ENCODE measurements around the gene SARNP.
"Not testable (repeated sequence)": the region's sequence is repeated elsewhere in the genome, so short reads cannot be mapped to it uniquely, and the experiment has no call there.

The SARNP gene

DNA sequence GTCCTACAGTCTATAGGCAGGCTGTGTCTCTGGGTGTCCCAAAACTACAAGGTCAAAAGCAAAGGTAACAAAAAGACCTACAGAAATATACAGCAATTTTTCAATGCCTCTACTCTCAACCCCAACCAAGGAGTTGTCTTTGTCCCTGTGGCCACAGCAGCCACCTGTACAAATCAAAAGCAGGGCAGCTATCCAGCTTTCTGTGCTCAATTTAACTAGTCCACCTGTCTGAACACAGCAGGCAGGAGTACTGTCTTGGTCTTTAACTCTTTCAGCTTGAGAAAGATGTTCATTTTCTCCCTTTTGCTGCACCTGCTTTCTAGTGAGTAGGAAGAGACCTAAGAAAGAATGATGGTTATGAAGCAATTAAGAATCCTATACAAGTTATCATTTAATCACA is 54.9 kb downstream of the SARNP start:
- no peaks in the 10 kb centered on the region for H3K27me3 ChIP-seq (replicated peaks)
- peaks cover 52% of the 10 kb centered on the region for H3K36me3 ChIP-seq (replicated peaks)
- no peak overlapping the region for H3K4me3 ChIP-seq (ENCODE audit: low read depth, low read length)
- TF ChIP-seq, protein P1, sequence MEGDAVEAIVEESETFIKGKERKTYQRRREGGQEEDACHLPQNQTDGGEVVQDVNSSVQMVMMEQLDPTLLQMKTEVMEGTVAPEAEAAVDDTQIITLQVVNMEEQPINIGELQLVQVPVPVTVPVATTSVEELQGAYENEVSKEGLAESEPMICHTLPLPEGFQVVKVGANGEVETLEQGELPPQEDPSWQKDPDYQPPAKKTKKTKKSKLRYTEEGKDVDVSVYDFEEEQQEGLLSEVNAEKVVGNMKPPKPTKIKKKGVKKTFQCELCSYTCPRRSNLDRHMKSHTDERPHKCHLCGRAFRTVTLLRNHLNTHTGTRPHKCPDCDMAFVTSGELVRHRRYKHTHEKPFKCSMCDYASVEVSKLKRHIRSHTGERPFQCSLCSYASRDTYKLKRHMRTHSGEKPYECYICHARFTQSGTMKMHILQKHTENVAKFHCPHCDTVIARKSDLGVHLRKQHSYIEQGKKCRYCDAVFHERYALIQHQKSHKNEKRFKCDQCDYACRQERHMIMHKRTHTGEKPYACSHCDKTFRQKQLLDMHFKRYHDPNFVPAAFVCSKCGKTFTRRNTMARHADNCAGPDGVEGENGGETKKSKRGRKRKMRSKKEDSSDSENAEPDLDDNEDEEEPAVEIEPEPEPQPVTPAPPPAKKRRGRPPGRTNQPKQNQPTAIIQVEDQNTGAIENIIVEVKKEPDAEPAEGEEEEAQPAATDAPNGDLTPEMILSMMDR (IDR thresholded peaks at IDR 0.05; ENCODE audit: low read depth, low read length, missing control alignments): no peak
- H3K27ac ChIP-seq: no peak overlapping the region
- in situ Hi-C loops (cut with HindIII; ENCODE audit: low pct_ligation_motif_present, low sequenced_read_pairs): no loop called here
- no peak for DNase-seq

DNA sequence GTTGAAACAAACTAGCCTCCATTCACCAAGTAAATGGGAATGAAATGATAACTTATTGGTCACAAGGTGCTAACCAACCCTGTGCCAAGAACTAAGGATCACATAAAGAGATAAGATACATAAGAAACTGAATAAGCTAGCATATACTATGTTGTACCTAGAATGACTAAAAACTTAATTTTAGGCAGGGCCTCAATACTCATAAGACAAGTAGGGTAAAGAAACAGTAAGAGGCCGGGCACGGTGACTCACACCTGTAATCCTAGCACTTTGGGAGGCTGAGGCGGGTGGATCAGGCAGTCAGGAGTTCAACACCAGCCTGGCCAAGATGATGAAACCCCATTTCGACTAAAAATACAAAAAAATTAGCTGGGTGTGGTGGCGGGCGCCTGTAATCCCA is 56.9 kb downstream of the SARNP start:
- no peak for DNase-seq
- H3K36me3 ChIP-seq (replicated peaks): peaks cover 61% of the 10 kb centered on the region
- H3K27me3 ChIP-seq (replicated peaks): no peaks in the 10 kb centered on the region
- in situ Hi-C loops (cut with HindIII; ENCODE audit: low pct_ligation_motif_present, low sequenced_read_pairs): no loop called here
- no peak overlapping the region for H3K27ac ChIP-seq
- TF ChIP-seq, protein P1 (IDR thresholded peaks at IDR 0.05; ENCODE audit: low read depth, low read length, missing control alignments): no peak
- no peak overlapping the region for H3K4me3 ChIP-seq (ENCODE audit: low read depth, low read length)

DNA sequence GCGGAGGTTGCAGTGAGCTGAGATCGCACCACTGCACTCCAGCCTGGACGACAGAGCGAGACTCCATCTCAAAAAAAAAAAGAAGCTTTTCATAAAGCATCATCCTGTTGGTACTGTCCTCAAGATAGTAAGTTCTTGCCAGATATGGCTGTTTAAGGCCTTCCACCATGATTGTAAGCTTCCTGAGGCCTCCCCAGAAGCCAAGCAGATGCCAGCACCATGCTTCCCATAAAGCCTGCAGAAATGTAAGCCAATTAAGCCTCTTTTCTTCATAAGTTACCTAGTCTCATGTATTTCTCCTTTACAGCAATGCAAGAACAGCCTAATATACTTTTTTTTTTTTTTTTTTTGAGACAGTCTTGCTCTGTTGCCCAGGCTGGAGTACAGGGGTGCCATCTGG is 58.9 kb downstream of the SARNP start:
- in situ Hi-C loops (cut with HindIII; ENCODE audit: low pct_ligation_motif_present, low sequenced_read_pairs): loop anchor here (10.0 kb wide), 1 partner anchor 196 kb away; no protein-coding TSS in a partner anchor
- not testable (repeated sequence) for DNase-seq; H3K27ac ChIP-seq; H3K27me3 ChIP-seq (replicated peaks); H3K4me3 ChIP-seq (ENCODE audit: low read depth, low read length)
- peaks cover 67% of the 10 kb centered on the region for H3K36me3 ChIP-seq (replicated peaks)

DNA sequence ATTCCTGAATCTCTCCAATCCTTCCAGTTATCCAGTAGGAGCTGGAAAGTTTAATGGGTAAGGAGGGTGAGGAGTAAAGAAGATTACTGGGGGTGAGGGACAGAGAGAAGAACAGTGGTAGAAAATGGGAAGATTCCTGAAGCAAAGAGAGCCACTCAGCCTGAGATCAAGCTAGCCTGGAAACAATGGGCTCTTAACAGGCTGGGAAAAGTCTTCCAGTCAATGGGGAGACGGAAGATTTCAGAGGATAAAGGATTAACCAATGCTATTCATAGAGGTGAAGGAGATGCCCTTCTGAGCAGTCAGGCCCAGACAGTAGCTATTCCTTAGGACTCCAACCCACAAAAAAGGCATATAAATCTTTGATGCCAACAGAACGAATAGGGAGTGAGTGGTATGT is 59.8 kb downstream of the SARNP start:
- TF ChIP-seq, protein P1 (IDR thresholded peaks at IDR 0.05; ENCODE audit: low read depth, low read length, missing control alignments): no peak
- no peaks in the 10 kb centered on the region for H3K27me3 ChIP-seq (replicated peaks)
- in situ Hi-C loops (cut with HindIII; ENCODE audit: low pct_ligation_motif_present, low sequenced_read_pairs): loop anchor here (10.0 kb wide), 1 partner anchor 197 kb away; no protein-coding TSS in a partner anchor
- no peak overlapping the region for H3K27ac ChIP-seq
- no peak overlapping the region for H3K4me3 ChIP-seq (ENCODE audit: low read depth, low read length)
- peaks cover 69% of the 10 kb centered on the region for H3K36me3 ChIP-seq (replicated peaks)
- DNase-seq: no peak

DNA sequence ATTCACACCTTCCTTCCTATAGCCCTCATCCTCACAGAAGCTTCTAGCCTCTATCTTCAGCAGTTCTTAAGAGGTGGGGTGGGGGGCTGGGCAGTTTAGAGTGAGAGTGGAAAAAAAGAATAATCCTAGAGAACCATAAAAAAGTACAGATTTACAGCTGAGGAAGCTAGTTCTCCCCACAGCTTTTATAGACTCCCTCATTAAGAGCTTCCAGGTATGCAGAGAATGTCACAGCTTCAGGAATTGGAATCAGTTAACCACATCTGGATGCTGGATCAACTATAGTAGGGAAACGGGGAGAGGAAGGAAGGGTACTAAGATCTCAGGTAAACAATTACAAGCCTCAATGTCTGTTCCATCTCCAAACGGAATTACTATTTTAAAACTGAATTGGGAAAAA is 62.3 kb downstream of the SARNP start:
- H3K27ac ChIP-seq: no peak overlapping the region
- TF ChIP-seq, protein P1 (IDR thresholded peaks at IDR 0.05; ENCODE audit: low read depth, low read length, missing control alignments): no peak
- peaks cover 56% of the 10 kb centered on the region for H3K36me3 ChIP-seq (replicated peaks)
- H3K4me3 ChIP-seq (ENCODE audit: low read depth, low read length): no peak overlapping the region
- no peaks in the 10 kb centered on the region for H3K27me3 ChIP-seq (replicated peaks)
- no peak for DNase-seq
- in situ Hi-C loops (cut with HindIII; ENCODE audit: low pct_ligation_motif_present, low sequenced_read_pairs): loop anchor here (10.0 kb wide), 1 partner anchor 200 kb away; no protein-coding TSS in a partner anchor

DNA sequence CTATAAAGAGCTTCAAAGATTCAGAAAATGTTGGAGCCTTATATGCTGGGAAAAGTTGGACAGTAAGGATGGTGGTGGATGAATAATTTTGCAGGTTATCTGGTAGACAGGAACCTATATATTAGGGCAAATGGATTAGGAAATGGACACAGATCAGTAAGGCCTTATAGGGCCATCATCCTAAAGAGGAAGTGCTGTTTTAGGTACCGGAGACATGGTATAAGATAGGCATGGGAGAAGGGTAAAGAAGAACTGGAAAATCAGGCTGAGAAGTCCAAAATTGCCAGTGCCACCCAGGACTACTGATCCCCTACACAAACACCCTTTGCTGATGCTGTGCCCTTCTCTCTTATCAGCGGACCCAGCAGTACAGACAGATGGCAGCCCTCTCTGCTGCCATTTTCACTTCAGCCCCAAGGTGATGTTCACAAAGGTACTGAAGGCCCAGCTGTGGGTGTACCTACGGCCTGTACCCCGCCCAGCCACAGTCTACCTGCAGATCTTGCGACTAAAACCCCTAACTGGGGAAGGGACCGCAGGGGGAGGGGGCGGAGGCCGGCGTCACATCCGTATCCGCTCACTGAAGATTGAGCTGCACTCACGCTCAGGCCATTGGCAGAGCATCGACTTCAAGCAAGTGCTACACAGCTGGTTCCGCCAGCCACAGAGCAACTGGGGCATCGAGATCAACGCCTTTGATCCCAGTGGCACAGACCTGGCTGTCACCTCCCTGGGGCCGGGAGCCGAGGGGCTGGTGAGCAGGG is 69.1 kb downstream of the SARNP start:
- in situ Hi-C loops (cut with HindIII; ENCODE audit: low pct_ligation_motif_present, low sequenced_read_pairs): no loop called here
- Histone ChIP-seq H3K4me3 (ENCODE audit: low read depth, low read length) (no peak overlapping the region), H3K36me3 (replicated peaks) (peaks cover 18% of the 10 kb centered on the region), H3K27ac (no peak overlapping the region), H3K27me3 (replicated peaks) (no peaks in the 10 kb centered on the region)
- no peak for DNase-seq
- TF ChIP-seq, protein P1 (IDR thresholded peaks at IDR 0.05; ENCODE audit: low read depth, low read length, missing control alignments): no peak

Measured in brain microvascular endothelial cell (primary cell).